Hippocampal formation (tissue), 2 donors: ENCODE results near the gene PRDM10.
"Not testable (repeated sequence)": the region's sequence is repeated elsewhere in the genome, so short reads cannot be mapped to it uniquely, and the experiment has no call there.

Source experiments
- DNase-seq, 2 donors: peaks; one replicate each; lab custom pipeline; 2025; lab: John Stamatoyannopoulos, UW

PRDM10 gene

GRCh38 chr11:130015846-130016245 lies 13.2 kb upstream of the PRDM10 start:
- not testable (repeated sequence) for DNase-seq

- DNase-seq: no peak
Measured at GRCh38 chr11:130008326-130008725, 5.7 kb upstream of the PRDM10 start.

- no peak for DNase-seq
Measured at GRCh38 chr11:130006929-130007328, 4.3 kb upstream of the PRDM10 start.

- no peak for DNase-seq
Measured at GRCh38 chr11:130003717-130004001, 1.0 kb upstream of the PRDM10 start.

GRCh38 chr11:130002846-130003716 lies 446 bp upstream of the PRDM10 start:
- peak; percentile 96 to 100 for DNase-seq

- DNase-seq: peak; percentile 42 to 57
Measured at GRCh38 chr11:130001461-130002351, 929 bp downstream of the PRDM10 start.

GRCh38 chr11:130000552-130001176 lies 2.0 kb downstream of the PRDM10 start:
- DNase-seq: no peak

GRCh38 chr11:129999407-129999806 lies 3.2 kb downstream of the PRDM10 start:
- no peak for DNase-seq

GRCh38 chr11:129998905-129999304 lies 3.7 kb downstream of the PRDM10 start:
- no peak for DNase-seq

GRCh38 chr11:129998107-129998506 lies 4.5 kb downstream of the PRDM10 start:
- no peak for DNase-seq

- DNase-seq: no peak
Measured at GRCh38 chr11:129997513-129997912, 5.1 kb downstream of the PRDM10 start.

GRCh38 chr11:129996113-129996870 lies 6.3 kb downstream of the PRDM10 start:
- DNase-seq: no peak

GRCh38 chr11:129995163-129995562 lies 7.5 kb downstream of the PRDM10 start:
- no peak for DNase-seq

- no peak for DNase-seq
Measured at GRCh38 chr11:129992161-129992944, 10.3 kb downstream of the PRDM10 start.

GRCh38 chr11:129989149-129989813 lies 13.4 kb downstream of the PRDM10 start:
- no peak for DNase-seq

- no peak for DNase-seq
Measured at GRCh38 chr11:129987950-129988349, 14.7 kb downstream of the PRDM10 start.

- no peak for DNase-seq
Measured at GRCh38 chr11:129985823-129986222, 16.8 kb downstream of the PRDM10 start.

- no peak for DNase-seq
Measured at GRCh38 chr11:129980086-129980485, 22.5 kb downstream of the PRDM10 start.

- no peak for DNase-seq
Measured at GRCh38 chr11:129979046-129979605, 23.5 kb downstream of the PRDM10 start.

GRCh38 chr11:129978447-129978846 lies 24.2 kb downstream of the PRDM10 start:
- DNase-seq: no peak
